NCI-H1694 treated with DMSO at 0.1 percent for 48 hours (cell line): ENCODE measurements around the gene ZSWIM3.

Source experiments
- DNase-seq: peaks from one replicate; lab custom pipeline; 2025; lab: John Stamatoyannopoulos, UW

ZSWIM3 gene

GRCh38 chr20:45833030-45833882 lies 24.2 kb upstream of the ZSWIM3 start, which contains the start of gene SNX21:
TSS of gene SNX21 (plus strand) at chr20:45833799. CDS start at chr20:45833920, 121 bp downstream.
- DNase-seq: no peak

DNA sequence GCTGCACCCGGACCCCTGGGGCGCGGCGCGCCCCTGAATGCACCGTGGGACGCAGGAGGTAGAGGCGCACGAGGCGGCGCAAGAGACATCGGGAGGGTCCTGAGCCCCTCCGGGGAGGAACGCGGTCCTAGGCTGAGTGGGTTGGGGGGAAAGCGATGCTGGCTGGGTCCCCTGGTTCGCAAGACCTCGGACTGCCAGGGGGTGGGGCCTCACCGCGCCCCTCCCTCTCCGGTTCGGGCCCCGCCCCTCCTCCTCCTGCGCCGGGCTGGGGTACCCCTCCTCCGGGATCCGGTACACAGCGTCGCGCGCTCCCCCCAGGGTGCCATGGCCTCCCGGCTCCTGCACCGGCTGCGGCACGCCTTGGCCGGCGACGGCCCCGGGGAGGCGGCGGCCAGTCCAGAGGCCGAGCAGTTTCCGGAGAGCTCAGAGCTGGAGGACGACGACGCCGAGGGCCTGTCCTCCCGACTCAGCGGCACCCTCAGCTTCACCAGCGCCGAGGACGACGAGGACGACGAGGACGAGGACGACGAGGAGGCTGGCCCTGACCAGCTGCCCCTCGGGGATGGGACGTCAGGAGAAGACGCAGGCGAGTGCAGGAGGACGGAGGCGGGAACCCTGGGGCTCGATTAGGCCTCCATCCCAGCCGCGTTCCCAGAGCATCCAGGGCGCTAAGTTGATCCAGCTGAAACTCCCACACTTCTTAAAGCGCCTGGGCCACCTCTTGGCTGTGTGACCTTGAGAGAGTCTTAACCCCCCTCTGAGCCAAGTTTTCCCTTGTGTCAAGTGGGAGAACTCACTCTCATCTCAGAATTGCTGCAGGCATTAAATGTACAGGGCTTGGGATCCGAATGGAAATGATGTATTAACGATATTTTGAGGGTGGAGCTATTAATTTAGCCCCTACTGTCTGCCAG lies 23.3 kb upstream of the ZSWIM3 start:
- DNase-seq: no peak

- no peak for DNase-seq
These were observed 22.6 kb upstream of the ZSWIM3 start for GRCh38 chr20:45834797-45835161.

DNA sequence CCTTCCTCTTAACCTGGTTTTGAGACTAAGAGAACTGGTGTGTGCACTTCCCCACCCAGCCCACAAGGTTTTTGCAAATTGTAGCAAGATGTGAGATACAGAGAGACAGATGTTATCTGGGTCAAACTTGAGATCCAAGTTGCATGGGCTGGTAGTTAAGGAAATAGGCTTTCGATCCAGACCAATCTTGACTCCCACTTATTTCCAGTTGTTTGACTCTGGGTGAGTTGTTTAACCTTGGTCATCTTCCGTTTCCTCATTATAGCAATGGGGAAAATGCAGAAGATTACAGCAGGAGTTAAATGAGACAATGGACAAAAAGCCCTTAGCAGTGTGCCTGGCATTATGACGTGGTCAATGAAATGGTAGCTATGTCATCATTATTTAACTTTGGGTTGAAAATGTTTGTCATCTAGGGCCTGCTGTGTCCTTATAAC lies 22.1 kb upstream of the ZSWIM3 start:
- no peak for DNase-seq

DNA sequence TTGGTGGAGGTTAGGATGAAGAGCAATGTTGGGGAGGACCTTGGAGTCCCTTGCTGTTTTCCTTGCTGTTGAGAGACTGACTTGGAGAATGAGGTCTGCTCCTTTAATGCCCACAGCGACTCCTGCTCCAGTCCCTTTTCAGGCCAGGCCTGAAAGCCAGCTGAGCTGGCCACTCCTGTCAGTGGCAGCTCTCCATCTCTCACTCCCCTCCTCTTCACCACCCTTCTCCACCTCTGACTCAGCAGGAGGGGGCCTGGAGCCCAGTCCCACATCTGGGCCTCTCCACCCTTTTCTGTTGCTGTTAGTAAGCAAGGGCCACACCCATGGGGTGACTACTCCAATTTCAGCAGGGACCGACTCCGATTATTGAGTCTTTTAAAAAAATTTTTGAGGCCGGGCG lies 21.6 kb upstream of the ZSWIM3 start:
- DNase-seq: no peak

GRCh38 chr20:45836841-45837240 lies 20.6 kb upstream of the ZSWIM3 start:
- DNase-seq: no peak

DNA sequence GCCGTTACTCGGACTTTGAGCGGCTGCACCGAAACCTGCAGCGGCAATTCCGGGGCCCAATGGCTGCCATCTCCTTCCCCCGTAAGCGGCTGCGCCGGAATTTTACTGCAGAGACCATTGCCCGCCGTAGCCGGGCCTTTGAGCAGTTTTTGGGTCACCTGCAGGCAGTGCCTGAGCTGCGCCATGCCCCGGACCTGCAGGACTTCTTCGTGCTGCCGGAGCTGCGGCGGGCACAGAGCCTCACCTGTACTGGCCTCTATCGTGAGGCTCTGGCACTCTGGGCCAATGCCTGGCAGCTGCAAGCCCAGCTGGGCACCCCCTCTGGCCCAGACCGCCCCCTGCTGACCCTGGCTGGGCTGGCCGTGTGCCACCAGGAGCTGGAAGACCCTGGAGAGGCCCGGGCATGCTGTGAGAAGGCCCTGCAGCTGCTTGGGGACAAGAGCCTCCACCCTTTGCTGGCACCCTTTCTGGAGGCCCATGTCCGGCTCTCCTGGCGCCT lies 16.7 kb upstream of the ZSWIM3 start:
- DNase-seq: no peak

DNA sequence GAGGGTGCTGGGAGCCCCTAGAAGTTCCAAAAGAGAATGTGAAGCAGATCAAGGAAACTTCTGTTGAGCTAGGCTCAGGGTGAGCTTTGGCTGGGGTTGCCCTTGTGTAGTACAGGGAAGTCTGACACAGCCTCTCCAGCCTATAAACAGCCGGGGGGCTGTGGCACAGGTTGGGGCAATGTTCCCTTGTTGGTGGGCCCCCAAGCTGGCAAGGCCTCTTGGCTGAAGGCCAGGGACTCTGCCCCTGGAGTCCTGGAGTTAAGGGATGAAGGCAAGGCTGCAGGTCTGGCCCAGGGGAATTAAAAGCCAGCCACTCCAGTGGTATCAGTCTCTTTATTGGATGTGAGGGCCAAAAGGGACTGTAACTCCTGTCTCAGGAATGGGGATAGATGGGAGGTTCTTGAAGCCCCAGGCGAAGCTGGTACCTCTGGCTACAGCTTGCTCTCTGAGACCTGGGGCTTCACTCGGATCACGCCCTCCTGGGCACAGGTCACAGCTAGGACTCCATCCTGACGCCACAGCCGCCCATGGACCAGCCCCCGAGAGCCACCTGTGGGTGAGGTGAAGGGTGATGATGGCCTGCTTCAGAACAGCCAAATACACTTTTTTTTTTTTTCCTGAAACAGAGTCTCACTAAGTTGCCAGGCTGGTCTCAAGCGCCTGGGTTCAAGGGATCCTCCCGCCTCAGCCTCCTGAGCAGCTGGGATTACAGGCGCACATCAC lies 15.8 kb upstream of the ZSWIM3 start:
- no peak for DNase-seq

DNA sequence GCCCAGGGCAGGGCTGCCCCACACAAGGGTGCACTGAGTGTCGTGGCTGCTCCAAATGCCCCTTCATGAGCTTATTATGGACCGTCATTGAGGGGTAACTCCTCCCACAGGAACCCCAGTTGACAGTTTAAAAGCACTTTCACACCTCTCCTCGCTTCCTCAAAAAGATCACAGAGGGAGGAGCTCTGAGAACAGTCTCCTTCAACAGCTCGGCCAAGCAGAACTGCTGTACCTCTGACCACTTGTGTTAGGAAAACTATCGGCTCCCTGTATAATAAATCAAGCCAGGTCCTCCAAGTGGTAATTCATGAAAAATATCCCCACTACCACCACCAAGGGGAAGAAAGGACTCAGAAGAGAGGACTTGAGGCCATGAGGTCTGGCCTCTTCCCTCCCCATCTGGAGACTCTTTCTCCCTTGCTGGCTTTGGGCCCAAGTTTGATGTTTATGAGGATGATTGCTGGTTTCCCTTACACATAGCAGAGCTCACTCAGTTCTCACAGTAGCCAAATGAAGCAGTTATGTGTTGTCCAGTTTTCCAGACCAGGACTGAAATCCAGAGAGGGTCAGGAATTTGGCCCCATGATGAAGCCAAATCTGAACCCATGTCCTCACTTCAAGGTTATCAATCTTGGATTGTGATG lies 15.1 kb upstream of the ZSWIM3 start:
- DNase-seq: no peak

DNA sequence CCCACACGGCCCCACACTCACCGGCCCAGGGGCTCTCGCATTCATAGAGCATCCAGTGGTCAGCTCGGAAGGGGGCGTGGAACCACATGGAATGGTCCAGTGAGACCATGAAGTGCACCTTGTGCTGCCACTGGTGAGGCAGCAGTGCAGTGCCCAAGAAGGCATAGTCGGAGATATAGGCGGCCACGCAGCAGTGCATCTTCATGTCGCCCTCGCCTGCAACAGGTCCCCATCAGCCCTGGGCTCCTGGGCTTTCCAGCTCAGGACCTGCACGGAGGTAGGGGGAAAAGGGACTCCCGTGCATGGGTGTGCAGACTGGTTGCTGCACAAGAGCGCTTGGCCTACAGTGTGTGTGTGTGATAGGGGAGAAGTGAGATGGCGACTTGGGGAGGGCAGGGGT lies 13.9 kb upstream of the ZSWIM3 start:
- no peak for DNase-seq

- DNase-seq: no peak
These were observed 12.0 kb upstream of the ZSWIM3 start for GRCh38 chr20:45845452-45845851.

- DNase-seq: no peak
These were observed 9.0 kb upstream of the ZSWIM3 start for GRCh38 chr20:45848421-45848820.

- DNase-seq: no peak
These were observed 8.3 kb upstream of the ZSWIM3 start for GRCh38 chr20:45848969-45849582.

DNA sequence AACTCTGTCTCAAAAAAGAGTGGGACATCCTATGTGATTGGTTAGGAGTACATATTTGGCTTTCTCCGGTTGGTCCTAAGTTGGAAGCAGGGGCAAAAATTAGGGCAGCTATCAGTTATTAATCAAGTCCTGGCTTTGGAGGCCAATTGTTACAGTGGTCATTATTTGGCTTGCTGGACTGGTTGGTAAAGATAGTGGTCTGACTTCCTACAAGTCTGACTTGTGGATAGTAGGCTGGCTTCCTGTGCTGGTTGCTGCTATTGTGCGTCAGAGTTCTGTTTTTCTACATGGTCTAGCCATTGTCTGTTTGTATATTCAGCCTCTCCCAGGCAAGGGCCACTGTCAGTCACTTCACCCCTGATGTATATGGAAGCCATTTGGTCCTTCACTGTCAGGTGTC lies 7.2 kb upstream of the ZSWIM3 start:
- no peak for DNase-seq

DNA sequence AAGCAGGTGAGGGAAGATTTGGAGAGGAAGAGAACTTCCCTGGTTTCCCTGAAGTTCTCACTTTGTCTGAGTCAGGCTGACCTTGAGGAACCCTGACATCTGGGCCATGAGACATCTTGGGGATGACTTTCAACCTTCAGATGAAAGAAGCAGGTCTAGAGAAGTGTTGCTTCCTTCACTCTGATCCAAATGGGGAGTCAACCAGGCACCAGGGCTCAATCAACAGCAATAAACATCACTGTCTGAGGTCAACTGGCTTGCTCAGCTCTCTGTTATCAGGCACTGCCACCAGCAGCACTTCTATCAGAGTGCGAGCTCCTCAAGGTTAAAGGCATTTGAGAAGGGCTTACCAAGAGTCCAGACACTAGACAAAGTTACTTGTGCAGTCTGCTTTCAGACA lies 6.5 kb upstream of the ZSWIM3 start:
- DNase-seq: no peak

- no peak for DNase-seq
These were observed 5.9 kb upstream of the ZSWIM3 start for GRCh38 chr20:45851501-45851900.

- no peak for DNase-seq
These were observed 5.1 kb upstream of the ZSWIM3 start for GRCh38 chr20:45852326-45852725.

DNA sequence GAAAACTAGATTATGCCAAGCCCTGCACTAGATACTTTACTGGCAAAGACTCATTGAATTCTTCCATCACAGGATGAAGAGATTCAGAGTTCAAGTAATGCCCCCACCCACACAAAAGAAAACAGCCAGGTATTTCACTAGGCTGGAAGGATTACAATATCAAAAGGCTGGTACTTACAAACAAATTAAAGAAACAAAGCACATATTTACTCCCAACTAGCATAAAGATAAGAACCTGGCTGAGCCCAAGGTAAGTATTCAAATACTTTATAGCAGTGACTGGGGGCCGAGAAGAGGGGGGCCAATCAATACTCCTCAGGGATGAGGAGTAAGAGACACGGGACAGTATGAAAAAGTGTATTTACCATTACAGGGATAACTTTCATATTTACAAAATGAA lies 3.9 kb upstream of the ZSWIM3 start:
- DNase-seq: no peak

GRCh38 chr20:45857882-45858216 lies 435 bp downstream of the ZSWIM3 start:
- no peak for DNase-seq

- DNase-seq: no peak
These were observed 2.5 kb downstream of the ZSWIM3 start for GRCh38 chr20:45859916-45860315.

DNA sequence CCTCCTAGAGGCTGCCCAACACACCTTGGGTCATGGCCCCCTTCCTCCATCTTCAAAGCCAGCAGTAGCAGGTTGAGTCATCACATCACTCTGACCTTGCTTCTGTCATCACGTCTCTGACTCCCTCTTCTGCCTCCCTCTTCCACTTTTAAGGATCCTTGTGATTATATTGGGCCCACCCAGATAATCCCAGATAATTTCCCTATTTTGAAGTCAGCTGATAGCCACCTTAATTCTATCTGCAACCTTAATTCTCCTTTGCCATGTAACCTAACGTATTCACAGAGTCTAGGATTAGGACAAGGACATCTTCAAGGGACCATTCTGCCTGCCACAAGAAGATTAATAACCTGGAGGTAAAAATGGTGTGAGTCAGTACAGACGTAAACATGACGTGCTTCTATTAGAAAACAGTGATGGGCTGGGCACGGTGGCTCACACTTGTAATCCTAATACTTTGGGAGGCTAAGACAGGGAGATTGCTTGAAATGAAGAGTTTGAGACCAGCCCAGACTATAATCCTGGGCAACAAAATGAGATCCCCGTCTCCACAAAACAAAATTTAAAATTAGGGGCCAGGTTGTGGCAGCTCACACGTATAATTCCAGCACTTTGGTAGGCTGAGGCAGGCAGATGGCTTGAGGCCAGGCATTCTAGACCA lies 3.3 kb downstream of the ZSWIM3 start:
- peak; percentile 35 for DNase-seq
